HepG2 (cell line): ENCODE measurements around the gene RABGGTA. TPM values are rescaled to one million over a fixed set of nuclear protein-coding genes. Genes with fewer than 3 reads are reported as not detected.

Experiments used
- ATF7 ChIP-seq, 2 experiments: fragments of 450-650 bp in 1 of 2; sonication (generic) in 1 of 2; formaldehyde crosslinking in 1 of 2; IDR thresholded peaks; 2 replicates each; pipeline versions ENCODE4 v1.4.0 to v1.6.1; 2016 to 2020; ENCODE audit warnings: antibody characterized with exemption in 1 of 2, mild to moderate bottlenecking in 1 of 2, missing genetic modification reagents in 1 of 2
- DMAP1 ChIP-seq: IDR thresholded peaks from 2 replicates; pipeline ENCODE4 v1.6.1; 2016
- HNRNPLL ChIP-seq: fragments of 200-400 bp; formaldehyde crosslinking; IDR thresholded peaks from 2 replicates; pipeline ENCODE4 v1.6.1; 2017; ENCODE audit warnings: mild to moderate bottlenecking, low read depth, low read length; ENCODE audit not compliant: poor library complexity, severe bottlenecking
- IKZF4 ChIP-seq: sonication (generic); formaldehyde crosslinking; IDR thresholded peaks from 2 replicates; pipeline ENCODE4 v1.5.1; 2020; ENCODE audit warnings: borderline replicate concordance, mild to moderate bottlenecking, low read depth, missing genetic modification reagents; ENCODE audit errors: not compliant biosample characterization
- NFYC ChIP-seq: IDR thresholded peaks from 2 replicates; pipeline ENCODE4 v1.6.1; 2016; ENCODE audit warnings: missing genetic modification reagents, missing compliant biosample characterization
- PITX1 ChIP-seq: sonication (generic); formaldehyde crosslinking; IDR thresholded peaks from 2 replicates; pipeline ENCODE4 v1.5.1; 2020; ENCODE audit warnings: mild to moderate bottlenecking, missing genetic modification reagents
- TMF1 ChIP-seq: sonication (generic); formaldehyde crosslinking; IDR thresholded peaks from 2 replicates; pipeline ENCODE4 v1.8.1; 2022; ENCODE audit warnings: low read depth, missing genetic modification reagents
- ZFP36L2 ChIP-seq: sonication (generic); formaldehyde crosslinking; IDR thresholded peaks from 2 replicates; pipeline ENCODE4 v1.4.0; 2020; ENCODE audit warnings: missing genetic modification reagents
- ZNF431 ChIP-seq: sonication (generic); formaldehyde crosslinking; IDR thresholded peaks from 2 replicates; pipeline ENCODE4 v1.9.0; 2022; ENCODE audit warnings: missing genetic modification reagents, low read depth, mild to moderate bottlenecking, borderline replicate concordance
- ZNF460 ChIP-seq: sonication (generic); formaldehyde crosslinking; IDR thresholded peaks from 2 replicates; pipeline ENCODE4 v1.5.1; 2020; ENCODE audit warnings: missing genetic modification reagents, mild to moderate bottlenecking, borderline replicate concordance
- polyA plus RNA-seq, 8 experiments: library from polyadenylated mRNA; depleted of rRNA in 3 of 8; stranded (reverse) in 7 of 8; unstranded in 1 of 8; fragments of >200 nt; fragmentation: Illumina TruSeq in 4 of 8; extraction: Trizol in 4 of 8; gene quantifications; 2 replicates each; pipeline versions ENCODE4 v1.2.1 to v1.2.3, GENCODE V29; 2011 to 2016; ENCODE audit warnings: low read depth in 4 of 8, missing spikeins in 1 of 8, mixed read lengths in 1 of 8; ENCODE audit not compliant: insufficient read depth in 1 of 8
- total RNA-seq, 5 experiments: library from RNA; depleted of rRNA; stranded (reverse); fragments of >200 nt; fragmentation: Illumina TruSeq; extraction: Trizol; gene quantifications; 2 replicates each; pipeline ENCODE4 v1.2.3, GENCODE V29; 2016; ENCODE audit warnings: low read depth in 1 of 5
- TF ChIP-seq, protein P1 (sequence below): sonication (generic); formaldehyde crosslinking; IDR thresholded peaks from 2 replicates; pipeline ENCODE4 v1.4.0; 2020; ENCODE audit warnings: mild to moderate bottlenecking, missing genetic modification reagents
- TF ChIP-seq, protein P2 (sequence below): sonication (generic); formaldehyde crosslinking; IDR thresholded peaks from 2 replicates; pipeline ENCODE4 v1.4.0; 2020; ENCODE audit warnings: missing genetic modification reagents

The RABGGTA gene
- total and polyA plus RNA-seq, 2 of the 13 experiments (the other 11 are each of a cell fraction or from before 2014, with no cell fraction given), result 57.9 to 90.8 TPM

DNA sequence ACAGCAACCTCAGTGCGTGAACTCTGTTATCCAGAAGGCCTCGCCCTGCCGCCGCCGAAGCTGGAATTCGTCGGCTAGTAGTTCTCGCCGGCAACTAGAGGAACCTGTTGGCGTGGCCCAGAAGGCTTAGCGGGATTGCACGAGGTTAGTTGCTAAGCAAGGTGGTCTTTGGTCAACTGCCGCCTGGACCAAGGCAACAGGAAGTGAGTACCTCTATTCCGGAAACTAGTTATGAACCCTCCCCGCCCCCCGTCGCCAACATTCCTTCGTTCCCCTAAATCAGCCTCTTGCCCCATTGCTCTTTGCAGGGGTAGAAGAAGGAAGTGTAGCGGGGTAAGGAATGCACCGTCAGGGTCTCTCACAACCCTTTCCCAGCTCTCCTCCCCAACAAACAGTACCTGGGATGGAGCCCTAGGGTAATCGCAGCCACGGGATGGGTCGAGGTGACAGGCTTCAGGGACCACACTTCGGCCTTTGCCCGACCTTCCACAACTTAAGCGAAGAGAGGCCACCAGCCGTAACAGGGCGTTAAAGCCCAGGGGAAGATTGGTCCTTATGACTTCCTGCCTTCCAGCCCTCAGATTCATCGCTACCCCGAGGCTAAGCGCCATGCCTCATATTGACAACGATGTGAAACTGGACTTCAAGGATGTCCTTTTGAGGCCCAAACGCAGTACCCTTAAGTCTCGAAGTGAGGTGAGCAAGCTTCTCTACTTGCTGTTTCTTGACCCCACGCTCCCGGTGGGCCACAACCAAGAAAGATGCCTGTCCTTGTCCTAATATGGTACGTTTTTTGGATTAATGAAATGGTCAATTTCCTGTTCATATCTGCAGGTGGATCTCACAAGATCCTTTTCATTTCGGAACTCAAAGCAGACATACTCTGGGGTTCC lies 38.5 kb downstream of the RABGGTA start, which contains the start of gene GMPR2 (continued):
- TF ChIP-seq, protein P1, sequence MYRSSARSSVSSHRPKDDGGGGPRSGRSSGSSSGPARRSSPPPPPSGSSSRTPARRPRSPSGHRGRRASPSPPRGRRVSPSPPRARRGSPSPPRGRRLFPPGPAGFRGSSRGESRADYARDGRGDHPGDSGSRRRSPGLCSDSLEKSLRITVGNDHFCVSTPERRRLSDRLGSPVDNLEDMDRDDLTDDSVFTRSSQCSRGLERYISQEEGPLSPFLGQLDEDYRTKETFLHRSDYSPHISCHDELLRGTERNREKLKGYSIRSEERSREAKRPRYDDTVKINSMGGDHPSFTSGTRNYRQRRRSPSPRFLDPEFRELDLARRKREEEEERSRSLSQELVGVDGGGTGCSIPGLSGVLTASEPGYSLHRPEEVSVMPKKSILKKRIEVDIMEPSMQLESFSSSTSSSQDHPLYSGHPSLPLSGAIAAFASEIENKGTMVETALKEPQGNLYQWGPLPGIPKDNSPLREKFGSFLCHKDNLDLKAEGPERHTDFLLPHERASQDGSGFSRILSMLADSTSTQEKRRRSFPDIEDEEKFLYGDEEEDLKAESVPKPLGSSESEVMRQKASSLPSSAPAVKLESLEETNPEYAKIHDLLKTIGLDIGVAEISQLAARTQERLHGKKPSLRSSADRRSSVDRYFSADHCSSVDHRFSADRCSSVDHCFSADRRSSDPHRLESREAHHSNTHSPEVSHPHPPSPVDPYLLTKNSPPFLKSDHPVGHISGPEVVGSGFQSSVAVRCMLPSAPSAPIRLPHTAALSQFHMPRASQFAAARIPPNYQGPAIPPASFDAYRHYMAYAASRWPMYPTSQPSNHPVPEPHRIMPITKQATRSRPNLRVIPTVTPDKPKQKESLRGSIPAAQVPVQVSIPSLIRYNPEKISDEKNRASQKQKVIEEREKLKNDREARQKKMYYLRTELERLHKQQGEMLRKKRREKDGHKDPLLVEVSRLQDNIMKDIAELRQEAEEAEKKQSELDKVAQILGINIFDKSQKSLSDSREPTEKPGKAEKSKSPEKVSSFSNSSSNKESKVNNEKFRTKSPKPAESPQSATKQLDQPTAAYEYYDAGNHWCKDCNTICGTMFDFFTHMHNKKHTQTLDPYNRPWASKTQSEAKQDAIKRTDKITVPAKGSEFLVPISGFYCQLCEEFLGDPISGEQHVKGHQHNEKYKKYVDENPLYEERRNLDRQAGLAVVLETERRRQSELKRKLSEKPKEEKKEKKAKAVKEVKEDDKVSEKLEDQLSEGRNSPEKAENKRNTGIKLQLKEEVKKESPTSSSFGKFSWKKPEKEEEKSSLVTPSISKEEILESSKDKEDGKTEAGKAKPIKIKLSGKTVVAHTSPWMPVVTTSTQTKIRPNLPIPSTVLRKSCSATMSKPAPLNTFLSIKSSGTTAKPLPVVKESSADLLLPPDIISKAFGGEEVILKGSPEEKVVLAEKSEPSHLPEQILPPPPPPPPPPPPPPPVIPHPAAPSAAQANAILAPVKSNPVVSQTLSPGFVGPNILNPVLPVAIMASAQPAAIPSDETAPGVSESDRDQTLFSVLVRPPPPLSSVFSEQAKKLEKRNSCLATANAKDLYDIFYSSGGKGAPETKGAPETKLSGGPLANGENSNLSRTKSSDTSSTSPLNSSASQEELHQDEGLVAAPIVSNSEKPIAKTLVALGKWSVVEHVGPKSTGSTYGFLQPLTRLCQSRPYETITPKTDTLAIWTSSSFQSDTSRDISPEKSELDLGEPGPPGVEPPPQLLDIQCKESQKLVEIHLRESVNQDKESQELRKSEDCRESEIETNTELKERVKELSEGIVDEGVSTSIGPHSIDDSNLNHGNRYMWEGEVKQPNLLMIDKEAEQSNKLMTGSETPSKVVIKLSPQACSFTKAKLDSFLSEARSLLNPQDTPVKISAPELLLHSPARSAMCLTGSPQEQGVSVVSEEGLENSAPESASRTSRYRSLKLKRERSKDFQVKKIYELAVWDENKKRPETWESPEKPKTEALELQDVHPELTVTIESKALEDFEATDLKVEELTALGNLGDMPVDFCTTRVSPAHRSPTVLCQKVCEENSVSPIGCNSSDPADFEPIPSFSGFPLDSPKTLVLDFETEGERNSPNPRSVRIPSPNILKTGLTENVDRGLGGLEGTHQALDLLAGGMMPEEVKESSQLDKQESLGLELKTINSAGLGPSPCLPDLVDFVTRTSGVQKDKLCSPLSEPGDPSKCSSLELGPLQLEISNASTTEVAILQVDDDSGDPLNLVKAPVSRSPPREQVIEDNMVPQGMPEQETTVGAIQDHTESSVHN, result peak; percentile 41; the same call in 1 of the 2 replicates
- peak; percentile 86 for TF ChIP-seq PITX1 (CRISPR knock-in tag)
- peak; percentile 43 for TF ChIP-seq IKZF4 (CRISPR knock-in tag)
- TF ChIP-seq, protein P2, sequence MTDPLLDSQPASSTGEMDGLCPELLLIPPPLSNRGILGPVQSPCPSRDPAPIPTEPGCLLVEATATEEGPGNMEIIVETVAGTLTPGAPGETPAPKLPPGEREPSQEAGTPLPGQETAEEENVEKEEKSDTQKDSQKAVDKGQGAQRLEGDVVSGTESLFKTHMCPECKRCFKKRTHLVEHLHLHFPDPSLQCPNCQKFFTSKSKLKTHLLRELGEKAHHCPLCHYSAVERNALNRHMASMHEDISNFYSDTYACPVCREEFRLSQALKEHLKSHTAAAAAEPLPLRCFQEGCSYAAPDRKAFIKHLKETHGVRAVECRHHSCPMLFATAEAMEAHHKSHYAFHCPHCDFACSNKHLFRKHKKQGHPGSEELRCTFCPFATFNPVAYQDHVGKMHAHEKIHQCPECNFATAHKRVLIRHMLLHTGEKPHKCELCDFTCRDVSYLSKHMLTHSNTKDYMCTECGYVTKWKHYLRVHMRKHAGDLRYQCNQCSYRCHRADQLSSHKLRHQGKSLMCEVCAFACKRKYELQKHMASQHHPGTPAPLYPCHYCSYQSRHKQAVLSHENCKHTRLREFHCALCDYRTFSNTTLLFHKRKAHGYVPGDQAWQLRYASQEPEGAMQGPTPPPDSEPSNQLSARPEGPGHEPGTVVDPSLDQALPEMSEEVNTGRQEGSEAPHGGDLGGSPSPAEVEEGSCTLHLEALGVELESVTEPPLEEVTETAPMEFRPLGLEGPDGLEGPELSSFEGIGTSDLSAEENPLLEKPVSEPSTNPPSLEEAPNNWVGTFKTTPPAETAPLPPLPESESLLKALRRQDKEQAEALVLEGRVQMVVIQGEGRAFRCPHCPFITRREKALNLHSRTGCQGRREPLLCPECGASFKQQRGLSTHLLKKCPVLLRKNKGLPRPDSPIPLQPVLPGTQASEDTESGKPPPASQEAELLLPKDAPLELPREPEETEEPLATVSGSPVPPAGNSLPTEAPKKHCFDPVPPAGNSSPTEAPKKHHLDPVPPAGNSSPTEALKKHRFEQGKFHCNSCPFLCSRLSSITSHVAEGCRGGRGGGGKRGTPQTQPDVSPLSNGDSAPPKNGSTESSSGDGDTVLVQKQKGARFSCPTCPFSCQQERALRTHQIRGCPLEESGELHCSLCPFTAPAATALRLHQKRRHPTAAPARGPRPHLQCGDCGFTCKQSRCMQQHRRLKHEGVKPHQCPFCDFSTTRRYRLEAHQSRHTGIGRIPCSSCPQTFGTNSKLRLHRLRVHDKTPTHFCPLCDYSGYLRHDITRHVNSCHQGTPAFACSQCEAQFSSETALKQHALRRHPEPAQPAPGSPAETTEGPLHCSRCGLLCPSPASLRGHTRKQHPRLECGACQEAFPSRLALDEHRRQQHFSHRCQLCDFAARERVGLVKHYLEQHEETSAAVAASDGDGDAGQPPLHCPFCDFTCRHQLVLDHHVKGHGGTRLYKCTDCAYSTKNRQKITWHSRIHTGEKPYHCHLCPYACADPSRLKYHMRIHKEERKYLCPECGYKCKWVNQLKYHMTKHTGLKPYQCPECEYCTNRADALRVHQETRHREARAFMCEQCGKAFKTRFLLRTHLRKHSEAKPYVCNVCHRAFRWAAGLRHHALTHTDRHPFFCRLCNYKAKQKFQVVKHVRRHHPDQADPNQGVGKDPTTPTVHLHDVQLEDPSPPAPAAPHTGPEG (CRISPR knock-in tag), result peak; percentile 80
- TF ChIP-seq TMF1 (CRISPR knock-in tag), result no peak; the same call in 1 of the 2 replicates
- no peak for TF ChIP-seq ATF7 (IDR thresholded peaks at IDR 0.05)
- peak; percentile 55 for TF ChIP-seq ATF7 (CRISPR knock-in tag; IDR thresholded peaks at IDR 0.05)
- TF ChIP-seq ZFP36L2 (CRISPR knock-in tag), result no peak; the same call in 1 of the 2 replicates
- TF ChIP-seq ZNF431, result no peak
- no peak; the same call in 1 of the 2 replicates for TF ChIP-seq ZNF460 (CRISPR knock-in tag)
- peak; percentile 51 for TF ChIP-seq HNRNPLL
- peak; percentile 46 for TF ChIP-seq NFYC (CRISPR knock-in tag)
- TF ChIP-seq DMAP1 (CRISPR knock-in tag), result peak; percentile 99
